NK-92 (cell line): ENCODE measurements around the gene TRMT1.

Source experiments
- DNase-seq: peaks from one replicate; lab custom pipeline; 2025; ENCODE audit not compliant: unreplicated experiment; lab: John Stamatoyannopoulos, UW

Gene TRMT1

GRCh38 chr19:13127051-13127450 is 10.5 kb upstream of the TRMT1 start:
- no peak for DNase-seq

- no peak for DNase-seq
Measured at GRCh38 chr19:13122980-13123957, 6.7 kb upstream of the TRMT1 start.

- no peak for DNase-seq
Measured at GRCh38 chr19:13122275-13122878, 5.8 kb upstream of the TRMT1 start.

DNA sequence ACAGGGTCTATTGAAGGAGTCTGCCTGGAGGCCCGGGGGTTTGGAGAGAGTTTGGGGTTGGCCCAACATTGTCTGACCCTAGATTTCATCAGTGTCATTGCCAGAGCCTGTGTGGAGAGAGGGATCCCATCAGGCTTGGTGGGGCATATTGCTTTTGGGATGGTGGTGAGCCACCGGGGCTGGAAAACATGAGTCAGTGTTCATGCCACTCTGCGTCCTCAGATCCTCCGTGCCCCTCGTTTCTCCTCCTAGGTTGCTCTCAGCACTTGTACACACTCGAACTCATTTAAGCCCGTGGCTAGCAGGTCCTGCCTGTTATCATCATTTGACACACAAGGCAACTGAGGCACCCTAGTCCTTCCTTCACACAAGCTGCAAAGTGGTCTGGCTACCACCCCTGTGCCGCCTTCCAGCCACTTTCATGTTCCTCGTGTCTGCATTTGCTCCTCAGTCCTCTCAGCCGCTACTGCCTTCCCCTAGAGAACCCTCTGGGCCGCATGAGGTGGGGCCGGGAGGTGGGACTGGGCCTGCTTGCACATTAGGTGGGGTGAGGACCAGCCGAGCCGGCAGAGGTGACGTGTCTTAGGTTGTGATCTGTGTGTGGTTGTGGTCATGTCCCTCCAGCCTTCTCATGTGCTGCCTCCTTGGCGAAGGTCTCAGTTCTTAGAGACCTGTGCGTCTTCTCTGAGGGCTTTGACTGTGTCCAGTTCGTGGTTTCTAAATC is 5.2 kb upstream of the TRMT1 start:
- no peak for DNase-seq

- DNase-seq: no peak
Measured at GRCh38 chr19:13120817-13121216, 4.3 kb upstream of the TRMT1 start.

DNA sequence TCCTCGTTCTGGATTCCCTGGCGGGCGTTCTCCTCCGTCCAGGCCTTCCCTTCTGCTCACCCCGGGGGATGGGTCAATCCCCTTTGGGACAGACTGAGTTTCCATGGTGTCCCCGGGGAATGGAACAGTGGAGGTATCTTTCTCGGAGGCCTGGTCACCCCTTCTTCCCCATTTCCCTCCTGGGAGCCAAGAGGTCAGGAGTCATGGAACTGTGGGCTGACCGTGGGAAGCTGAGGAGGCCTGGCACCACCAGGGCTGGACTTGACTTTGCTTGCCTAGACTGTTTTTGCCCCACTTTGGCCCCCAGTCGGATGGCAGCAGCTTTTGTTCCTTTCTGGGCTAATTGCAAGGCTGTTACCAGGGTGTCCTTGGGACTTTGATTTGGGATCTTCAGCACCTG is 3.5 kb upstream of the TRMT1 start:
- no peak for DNase-seq

DNA sequence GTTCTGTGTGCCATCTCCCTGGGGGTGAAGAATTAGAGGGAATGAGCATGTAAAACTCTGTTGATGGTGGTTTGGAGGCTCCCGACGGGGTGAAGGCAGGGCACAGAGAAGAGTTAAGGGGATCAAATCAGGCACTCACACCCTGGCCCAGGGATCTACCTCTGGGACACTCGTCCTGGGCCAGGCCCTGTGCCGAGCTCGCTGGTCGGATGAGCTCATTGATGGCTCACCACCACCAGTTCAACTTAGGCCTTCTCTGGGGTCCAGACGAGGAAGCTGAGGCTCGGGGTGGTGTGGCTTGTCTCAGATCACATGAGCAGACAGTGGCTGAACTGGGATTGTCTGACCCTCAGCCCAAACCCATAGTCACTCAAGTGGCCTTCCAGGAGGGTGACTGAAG is 3.1 kb upstream of the TRMT1 start:
- no peak for DNase-seq

DNA sequence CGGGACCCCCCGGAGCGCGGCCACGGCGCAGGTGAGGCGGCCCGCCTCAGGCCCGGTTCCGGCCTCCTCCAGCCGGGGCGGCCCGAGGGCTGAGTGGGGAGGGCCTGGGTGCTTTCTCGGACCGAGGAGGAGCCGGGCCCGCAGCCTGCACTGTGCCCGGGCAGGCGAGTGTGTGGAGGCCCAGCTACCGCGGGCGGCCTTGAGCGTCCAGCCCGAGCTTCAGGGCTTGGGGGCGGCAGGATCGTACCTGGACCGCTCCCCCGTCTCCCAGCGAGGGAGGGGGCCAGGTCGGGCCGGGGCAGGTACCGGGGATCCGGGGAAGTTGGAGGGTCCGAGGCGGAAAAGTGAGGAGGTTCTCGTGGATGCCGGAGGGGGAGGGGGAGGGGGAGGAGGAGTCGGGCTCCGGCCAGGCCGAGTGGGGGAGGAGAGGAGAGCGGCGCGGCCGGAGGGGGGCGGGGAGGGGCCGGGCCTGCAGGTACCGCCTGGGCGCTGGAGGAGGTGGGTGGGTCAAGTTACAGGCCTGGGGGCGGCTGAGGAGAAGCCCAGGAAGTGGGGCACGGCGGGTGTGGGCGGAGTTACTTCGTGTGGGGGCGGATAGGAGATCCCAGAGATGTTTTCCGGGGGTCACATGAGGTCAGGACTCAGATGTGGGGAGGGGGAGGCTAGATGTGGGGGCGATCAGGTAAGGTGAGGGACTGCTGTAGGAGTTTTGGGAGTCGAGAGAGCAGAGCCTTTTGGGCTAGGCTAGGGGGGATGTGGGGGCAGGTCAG is 2.1 kb upstream of the TRMT1 start:
- no peak for DNase-seq

GRCh38 chr19:13117772-13118423 is 1.4 kb upstream of the TRMT1 start, which contains the start of gene NACC1:
Gene NACC1 (plus strand): TSS chr19:13118264. CDS start chr19:13135208, 16,944 bp downstream.
- DNase-seq: no peak

GRCh38 chr19:13117176-13117771 is 734 bp upstream of the TRMT1 start:
- no peak for DNase-seq

GRCh38 chr19:13115936-13116281 is 631 bp downstream of the TRMT1 start:
- no peak for DNase-seq

DNA sequence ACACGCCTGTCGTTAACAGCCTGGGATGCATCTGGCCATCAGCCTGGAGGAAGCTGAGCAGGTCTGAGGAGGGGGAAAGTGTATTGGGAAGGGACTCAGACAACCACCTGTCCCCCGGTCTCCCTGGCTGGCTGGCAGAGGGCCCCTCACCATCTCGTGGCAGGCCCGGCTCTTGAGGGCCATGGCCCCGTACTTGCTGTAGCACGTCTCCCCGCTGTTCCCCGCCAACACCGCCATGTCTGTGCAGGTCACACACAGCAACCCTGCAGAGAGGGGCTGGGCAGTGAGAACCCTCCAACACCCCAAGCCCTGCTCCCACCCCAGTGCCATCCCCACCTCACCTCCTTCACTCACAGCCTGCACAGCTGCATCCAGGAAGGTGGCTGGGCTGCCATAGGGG is 4.0 kb downstream of the TRMT1 start:
- DNase-seq: no peak

DNA sequence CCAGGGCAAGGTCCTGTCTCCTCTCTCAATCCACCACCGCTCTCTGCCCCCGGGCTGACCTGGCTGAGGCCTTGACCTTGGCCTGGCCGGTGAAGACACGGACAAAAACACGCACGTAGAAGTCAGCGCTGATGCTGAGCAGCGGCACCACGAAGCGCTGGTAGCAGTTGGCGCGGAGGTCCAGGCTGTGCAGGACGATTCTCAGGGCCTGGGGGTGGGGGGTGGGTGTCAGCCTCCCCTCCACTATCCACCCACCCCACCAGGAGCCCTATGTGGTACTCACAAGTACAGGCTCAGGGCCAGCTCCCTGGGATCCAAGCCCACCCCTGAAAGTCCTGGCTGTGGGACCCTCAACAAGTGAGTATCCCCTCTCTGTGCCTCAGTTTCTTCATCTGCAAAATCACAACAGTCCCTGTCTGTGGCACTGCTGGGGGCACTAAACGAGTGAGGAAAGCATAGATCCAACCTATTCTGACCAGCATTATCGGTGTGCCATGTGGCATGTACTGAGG is 6.4 kb downstream of the TRMT1 start:
- DNase-seq: no peak

- no peak for DNase-seq
Measured at GRCh38 chr19:13109361-13110098, 7.0 kb downstream of the TRMT1 start.

GRCh38 chr19:13104848-13105711 is 11.5 kb downstream of the TRMT1 start:
- no peak for DNase-seq

DNA sequence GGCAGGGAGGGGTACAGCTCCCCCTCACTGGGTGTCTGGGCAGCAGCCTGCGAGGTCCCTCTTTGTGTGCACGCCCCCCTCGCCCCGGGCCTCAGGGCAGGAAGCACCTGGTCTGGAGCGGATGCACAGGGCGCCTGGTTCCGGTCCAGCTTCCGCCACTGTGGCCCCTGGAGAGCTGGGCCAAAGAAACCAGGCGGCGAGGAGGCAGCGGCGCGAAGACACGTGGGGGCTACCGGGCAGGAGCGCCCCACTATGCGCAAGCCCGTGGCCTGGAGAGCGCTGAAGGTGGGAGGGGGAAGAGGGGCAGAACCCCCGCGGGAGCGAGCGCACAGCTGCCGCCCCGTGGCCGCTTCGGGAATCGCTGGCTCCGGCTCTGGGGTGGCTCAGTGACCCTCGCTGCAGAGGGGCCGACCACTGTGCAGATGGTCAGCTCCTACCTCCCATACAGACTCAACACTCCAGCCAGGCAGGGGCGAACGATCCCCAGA is 12.1 kb downstream of the TRMT1 start:
- no peak for DNase-seq

DNA sequence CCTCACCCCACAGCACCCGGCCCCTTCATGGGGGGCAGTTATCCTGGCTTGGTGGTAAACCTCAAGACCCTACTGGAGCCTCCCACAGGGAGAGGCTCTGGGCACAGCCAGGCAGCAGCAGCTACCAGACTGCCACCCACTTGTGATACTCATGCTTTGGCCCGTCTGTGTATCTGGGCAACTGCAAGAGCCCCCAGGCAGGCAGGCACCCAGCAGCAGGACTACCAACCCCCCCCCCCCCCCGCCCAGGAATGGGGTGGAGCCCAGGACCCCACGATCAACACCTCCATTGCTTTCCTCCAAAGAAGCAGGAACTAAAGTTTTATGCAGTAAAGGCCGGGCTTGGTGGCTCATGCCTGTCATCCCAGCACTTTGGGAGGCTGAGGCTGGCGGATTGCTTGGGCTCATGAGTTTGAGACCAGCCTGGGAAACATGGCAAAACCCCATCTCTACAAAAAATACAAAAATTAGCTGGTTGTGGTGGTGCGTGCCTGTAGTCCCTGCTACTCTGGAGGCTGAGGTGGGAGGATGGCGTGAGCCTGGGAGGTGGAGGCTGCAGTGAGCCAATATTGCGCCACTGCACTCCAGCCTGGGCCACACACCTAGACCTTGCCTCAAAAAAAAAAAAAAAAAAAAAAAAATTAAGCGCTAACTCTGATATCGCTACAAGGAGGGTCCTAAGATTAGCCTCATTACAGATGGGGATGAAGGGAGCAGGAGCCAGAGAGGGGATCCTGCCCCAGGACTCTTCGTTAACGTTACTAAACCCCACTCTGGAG is 12.8 kb downstream of the TRMT1 start:
- DNase-seq: no peak
